ENCODE measurements around the gene RUBCNL.

The RUBCNL gene

DNA sequence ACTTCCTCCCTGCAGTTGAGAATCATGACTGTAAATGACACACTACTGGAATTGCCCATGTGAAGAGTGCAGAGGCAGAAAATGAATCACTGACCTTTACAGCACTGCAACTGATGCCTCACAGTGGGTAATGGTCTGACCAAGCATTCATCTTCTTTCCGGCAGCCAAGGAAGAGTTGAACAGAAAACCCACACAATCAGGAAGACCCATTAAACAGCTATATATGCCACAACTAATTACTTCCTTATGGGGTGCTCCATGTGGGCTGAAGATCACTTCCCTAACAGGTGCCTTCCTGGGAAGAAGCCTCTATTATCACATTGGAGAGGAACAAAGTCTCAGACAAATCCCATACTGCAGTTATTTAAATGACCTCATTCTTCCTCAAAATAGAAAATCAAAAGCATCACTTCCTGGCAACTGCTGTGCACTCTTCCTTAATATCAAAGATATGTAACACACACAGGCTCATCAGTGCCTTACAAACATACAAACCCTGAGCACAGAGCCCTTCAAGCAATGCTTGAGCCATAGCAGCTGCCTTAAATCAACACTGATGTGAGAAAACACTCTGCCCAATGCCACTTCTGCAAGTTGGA lies 45.8 kb downstream of the RUBCNL start:
- no peak for DNase-seq (ENCODE audit: low spot score)

DNA sequence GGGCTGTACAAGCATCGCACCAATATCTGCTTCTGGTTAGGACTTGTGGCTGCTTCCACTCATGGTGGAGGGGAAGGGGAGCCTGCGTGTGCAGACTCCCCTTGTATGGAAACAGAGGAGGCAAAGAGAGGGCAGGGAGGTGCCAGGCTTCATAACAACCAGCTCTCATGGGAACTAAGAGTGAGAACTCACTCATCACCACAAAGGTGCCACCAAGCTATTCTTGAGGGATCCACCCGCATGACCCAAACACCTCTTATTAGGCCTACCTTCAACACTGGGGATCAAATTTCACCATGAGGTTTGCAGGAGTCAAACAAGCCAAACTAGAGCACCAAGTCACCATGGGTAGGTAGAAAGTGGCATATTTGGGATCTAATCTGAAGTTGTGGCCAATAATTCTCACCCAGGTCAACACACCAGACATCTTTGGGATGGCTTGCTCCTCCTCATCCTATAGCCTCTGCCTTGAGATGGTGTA lies 46.4 kb downstream of the RUBCNL start:
- DNase-seq (ENCODE audit: low spot score), result no peak

DNA sequence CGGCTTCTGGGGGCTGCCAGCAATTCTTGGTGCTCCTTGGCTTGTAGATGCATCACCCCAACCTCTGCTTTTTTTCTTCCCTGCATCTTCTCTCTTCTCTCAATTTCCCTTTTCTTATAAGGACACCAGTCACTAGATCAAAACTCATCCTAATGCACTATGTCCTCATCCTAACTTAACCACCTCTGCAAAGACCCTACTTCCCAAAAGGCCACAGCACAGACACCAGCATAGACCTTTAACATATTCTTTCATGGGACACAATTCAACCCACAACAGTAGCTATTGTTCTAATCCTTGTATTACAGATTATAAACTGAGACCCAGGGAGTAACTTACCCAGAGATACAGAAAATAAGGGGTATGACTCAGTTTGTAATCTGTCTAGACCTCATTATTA lies 47.0 kb downstream of the RUBCNL start:
- no peak for DNase-seq (ENCODE audit: low spot score)

DNA sequence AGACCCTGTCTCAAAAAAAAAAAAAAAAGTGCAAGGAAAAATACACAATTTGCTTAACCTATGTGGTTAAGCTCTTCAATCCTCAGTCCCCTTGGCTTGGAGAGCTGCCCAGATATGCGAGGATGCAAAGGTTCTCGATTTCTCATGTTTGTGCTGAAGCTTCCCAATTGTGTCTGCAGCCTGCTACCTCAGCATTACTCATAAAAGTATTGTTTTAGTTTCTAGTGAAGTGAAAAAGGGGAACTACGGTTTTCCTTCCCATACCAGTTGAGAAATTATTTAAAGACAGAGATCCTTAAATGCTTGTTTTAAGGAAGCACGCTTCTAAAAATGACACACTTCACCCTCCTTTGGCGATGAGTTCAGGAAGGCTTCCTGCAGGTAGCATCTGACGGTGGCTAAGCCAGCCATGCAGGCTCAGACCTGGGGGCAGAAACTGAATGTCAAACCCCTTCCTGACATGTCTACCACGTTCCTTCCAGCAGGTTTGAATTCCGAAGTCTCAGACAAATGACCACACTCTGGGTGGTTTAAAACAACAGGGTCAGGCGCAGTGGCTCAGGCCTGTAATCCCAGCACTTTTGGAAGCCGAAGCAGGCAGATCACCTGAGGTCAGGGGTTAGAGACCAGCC lies 47.9 kb downstream of the RUBCNL start:
- no peak for DNase-seq (ENCODE audit: low spot score)

DNA sequence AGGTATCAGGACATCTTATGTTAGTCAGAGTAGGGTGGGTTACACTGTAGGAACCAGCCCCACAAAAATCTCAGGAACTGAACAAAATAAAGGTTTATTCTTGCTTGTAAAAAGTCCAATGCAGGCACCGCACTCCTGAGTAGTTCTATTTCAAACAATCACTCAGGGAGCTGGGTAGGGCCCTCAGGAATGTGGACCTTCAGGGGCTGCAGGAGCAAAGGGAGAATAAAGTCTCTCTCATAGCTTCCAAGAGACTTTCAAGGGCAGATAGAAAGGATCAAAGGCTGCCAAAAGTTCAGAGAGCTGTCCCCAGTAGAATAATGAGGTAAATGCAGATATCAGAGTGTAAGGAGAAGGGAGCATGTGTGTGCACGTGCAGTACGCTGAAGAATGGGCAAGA lies 49.4 kb downstream of the RUBCNL start:
- no peak for DNase-seq (ENCODE audit: low spot score)

DNA sequence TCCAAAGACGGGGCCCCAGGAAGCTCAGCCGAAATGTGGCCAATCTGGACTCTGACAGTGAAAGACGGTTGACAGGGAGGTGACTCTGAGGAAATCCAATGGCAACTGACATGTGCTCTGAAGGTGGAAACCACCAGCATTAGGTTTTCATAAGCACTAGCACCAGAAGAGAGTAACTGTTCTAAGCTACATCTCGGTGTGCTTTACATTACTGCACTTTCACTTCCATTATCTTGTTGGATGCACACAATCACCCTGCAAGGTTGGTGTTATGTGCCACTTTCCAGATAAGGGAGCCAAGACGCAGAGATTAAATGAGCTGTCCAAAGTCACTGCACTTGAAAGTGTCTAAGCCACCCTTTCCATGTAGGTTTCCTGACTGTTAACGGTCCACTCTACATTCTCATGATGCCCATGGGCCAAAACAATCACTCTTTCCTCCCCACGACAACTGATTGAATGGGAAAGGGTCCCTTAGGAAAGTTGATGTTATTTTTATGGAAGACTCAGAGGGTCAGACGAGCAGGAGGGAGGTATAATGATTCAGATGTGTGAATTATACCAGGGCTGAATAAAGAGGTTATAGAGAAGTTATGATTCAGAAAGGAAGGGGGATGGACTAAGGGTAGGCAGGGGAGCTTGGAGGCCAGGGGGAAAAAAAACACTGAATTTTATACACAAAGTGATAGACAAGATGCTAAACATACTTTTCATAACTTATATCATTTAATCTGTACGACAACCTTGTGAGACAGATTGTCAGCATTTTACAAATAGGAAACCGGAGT lies 52.8 kb downstream of the RUBCNL start:
- no peak for DNase-seq (ENCODE audit: low spot score)

DNA sequence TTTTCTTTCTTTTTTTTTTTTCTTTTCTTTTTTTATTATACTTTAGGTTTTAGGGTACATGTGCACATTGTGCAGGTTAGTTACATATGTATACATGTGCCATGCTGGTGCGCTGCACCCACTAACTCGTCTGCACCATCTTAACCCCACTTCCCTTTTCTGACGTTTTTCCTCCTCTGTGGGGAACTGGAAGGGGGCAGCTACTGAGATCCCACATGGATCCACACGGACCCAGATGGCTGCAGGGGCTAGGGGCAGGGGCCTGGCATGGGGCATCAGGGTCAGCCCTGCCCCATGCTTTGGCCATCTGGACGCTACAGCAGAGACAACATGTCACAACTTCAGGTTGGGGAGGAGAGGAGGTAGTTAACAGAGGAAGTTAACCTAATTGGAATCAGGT lies 54.3 kb downstream of the RUBCNL start:
- DNase-seq (ENCODE audit: low spot score), result no peak

DNA sequence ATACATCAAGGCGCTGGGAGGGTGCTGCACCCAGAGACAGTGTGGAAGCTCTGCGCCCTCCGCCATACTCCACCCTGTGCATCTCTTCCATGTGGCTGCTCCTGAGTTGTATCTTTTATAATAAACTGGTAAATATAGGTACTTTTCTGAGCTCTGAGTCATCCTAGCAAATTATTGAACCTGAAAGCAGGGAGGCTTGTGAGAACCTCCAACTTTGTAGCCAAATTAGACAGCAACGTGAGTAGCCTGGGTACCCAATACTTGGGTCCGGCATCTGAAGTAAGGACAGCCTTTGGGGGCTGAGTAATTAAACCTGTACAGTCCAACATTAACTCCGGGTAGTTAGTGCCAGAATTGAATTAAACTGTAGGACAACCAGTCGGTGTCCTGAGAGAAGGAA lies 57.4 kb downstream of the RUBCNL start:
- no peak for DNase-seq (ENCODE audit: low spot score)

DNA sequence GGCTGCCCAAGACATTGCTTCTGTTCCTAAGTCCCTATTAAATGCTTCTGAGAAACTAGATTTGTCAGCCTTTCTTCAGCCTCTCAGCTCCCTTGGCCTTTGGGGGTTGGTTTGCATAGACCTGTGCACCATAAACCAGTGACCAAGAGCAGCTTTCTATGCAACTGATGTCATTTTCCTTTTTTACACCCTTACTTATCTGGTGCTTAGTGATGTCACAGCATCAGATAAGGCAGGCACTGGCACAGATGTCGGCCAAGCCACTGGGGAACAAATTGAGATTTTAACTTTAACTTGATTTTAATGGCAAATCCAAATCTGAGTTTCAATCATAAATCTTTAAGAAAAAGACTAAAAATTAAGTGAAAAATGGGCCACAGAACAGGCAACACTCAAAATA lies 59.8 kb downstream of the RUBCNL start:
- DNase-seq (ENCODE audit: low spot score), result no peak

DNA sequence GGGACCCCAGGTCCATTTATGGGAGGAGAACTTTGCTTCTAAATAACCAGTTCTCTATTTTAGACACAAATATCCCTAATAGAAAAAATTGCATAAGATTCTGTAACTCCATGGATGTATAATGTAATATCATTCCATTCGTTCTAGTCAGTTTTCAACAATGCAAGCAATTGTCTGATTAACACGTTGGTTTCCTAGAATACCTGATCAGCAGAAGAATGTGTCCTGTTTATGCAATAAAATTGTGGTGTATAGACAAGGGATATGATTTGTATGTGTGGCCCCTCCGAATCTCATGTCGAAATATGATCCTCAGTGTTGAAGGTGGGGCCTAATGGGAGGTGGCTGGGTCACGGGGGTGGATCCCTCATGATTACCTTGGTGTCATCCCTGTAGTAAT lies 62.1 kb downstream of the RUBCNL start:
- no peak for DNase-seq (ENCODE audit: low spot score)

DNA sequence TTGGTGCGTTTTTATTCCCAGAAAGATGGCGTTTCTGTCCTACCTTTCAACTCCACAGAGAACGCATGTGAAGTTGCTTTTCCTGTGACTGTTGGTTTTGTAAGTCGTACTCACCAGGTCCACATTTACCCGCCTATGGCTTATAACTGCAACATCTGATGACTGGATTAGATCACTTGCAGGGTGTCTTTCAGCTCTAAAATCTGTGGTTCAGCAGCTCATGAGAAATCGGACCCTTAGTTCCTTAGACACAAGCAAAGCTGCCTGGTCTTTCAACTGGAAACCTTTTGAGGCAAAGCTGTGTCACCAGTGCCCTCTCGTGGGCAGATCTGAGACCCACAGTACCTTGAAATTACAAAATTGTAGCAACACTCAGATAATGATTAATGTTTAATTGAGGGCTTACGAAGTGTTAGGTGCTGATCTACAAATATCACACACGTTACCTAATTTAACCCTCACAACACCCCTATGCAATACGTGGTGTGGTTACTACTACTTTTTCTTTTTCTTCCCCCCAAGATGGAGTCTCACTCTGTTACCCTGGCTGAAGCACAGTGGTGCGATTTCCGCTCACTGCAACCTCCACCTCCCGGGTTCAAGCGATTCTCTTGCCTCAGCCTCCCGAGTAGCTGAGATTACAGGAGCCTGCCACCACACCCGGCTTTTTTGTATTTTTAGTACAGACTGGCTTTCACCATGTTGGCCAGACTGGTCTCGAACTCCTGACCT lies 65.4 kb downstream of the RUBCNL start:
- DNase-seq (ENCODE audit: low spot score), result peak; percentile 62

DNA sequence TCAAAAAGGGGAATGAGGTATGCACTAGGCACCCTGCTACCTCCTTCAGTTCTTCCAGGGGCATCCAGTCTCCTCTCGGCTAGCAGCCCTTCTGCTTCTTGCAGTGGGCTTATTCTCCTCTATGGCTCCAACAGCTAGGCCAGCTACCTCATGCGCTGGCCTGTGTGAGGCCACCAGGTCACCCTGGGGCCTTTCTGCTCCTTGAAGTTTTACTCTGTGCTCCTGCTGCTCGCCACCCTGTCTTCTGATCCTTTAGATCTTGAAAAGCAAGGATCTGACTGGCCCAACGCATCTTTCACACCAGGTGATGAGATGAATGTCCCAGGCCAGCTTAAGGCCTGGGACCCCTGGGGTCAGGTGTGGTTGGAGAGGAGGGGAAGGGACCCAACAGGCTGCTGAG lies 66.2 kb downstream of the RUBCNL start:
- no peak for DNase-seq (ENCODE audit: low spot score)

DNA sequence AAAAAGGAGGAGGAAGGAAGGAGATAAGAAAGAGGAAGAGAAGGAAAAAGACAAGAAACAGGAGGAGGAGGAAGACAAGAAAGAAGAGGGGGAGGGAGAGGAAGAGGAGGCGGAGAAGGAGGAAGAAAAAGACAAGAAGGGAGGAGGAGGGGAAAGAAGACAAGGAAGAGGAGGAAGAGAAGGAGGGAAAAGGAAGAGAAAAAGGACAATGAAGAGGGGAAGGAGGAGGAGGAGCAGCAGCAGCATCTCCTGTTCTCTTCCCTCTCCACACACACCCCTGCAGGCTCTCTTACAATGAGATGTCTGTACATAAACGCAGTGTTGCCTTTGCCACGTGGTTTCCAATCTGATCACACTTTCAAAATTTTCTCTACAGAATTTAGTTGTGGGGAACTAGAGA lies 66.6 kb downstream of the RUBCNL start:
- DNase-seq (ENCODE audit: low spot score), result no peak

DNA sequence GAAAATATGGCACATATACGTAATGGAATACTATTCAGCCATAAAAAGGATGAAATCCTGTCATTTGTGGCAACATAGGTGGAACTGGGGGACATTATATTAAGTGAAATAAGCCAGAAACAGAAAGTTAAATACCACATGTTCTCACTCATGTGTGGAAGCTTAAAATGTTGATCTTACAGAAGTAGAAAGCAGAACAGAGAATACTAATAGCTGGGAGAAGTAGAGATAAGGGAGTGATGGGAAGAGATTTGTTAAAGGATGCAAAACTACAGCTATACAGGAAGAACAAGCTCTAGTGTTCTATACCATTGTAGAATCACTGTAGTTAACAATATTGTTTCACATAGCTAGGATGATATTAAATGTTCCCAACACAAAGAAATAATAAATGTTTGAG lies 68.1 kb downstream of the RUBCNL start:
- DNase-seq (ENCODE audit: low spot score), result no peak

DNA sequence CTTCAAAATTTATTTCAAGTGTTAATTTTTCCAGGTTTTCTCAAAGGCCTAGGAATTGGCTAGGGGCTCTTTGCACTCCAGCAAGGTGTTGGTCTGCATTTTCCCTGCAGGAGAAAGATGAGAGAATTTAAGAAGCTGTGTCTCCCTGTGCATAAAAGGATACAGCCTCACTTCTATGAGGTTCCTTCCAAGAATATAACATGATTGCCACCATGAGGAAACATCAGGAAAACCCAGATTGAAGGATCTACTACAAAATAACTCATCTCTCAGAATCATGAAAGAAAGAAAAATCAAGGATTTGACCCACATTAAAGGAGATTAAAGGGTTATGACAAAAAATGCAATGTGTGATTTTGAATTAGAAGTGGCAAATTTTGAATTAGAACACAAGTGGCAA lies 69.9 kb downstream of the RUBCNL start:
- DNase-seq (ENCODE audit: low spot score), result no peak

DNA sequence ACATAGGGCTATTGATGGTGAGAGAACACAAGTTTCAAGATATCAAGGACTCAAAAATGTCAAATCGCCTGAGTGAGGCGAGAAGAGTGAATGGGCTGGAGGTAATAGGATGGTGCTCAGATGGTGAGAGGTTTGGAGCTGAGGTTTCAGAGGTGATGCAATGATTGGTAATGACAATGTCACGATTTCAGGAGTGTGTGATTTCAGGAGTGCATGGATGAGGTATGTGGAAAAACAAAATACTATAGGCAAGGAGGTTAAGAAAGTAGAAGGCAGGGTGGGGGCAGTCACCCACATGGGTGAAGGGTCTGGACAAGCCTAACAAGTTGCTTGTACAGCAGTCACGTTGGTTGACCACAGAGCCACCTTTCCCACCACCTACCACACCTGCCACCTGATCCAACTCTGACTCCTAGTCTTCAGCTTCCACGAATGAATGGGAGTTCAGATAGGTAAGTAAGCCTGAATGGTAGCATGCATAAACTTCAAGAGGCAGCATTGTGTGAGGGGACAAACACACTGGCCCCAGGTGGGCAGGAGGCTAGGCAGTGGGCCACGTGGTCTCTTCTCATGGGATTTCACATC lies 71.5 kb downstream of the RUBCNL start:
- DNase-seq (ENCODE audit: low spot score), result peak; percentile 60

DNA sequence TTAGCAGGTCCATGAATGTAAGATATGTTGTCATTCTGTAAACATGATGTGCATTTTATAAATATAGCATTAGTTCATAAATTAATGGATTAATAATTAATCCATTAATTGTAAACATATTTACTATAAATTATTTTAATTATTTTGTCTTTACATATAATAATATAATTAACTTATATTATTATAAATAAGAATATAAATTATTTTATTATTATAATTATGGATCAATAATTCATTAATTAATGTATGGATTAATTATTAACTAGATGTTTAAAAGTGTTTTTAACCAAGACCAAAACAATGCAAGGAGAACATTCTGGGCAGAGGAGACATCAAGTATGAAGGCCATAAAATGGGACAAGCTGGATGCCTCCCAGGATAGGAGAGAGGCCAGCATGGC lies 72.0 kb downstream of the RUBCNL start:
- no peak for DNase-seq (ENCODE audit: low spot score)

DNA sequence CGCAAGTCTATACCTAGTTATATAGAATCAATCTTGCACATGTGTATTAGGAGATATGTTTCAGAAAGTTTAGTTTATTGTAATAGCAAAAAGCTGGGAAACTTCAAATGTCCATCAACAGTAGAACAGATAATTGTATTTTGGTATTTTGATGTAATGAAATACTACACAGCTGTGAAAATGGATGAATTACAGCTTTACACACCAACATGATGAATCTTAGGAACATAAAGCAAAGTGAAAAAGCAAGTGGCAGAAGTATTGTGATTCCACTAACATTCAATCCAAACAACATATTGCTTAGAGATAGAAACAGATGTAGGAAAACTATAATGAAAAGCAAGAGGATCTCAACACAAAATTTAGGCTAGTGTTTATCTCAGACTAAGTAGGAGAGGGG lies 72.5 kb downstream of the RUBCNL start:
- DNase-seq (ENCODE audit: low spot score), result no peak

DNA sequence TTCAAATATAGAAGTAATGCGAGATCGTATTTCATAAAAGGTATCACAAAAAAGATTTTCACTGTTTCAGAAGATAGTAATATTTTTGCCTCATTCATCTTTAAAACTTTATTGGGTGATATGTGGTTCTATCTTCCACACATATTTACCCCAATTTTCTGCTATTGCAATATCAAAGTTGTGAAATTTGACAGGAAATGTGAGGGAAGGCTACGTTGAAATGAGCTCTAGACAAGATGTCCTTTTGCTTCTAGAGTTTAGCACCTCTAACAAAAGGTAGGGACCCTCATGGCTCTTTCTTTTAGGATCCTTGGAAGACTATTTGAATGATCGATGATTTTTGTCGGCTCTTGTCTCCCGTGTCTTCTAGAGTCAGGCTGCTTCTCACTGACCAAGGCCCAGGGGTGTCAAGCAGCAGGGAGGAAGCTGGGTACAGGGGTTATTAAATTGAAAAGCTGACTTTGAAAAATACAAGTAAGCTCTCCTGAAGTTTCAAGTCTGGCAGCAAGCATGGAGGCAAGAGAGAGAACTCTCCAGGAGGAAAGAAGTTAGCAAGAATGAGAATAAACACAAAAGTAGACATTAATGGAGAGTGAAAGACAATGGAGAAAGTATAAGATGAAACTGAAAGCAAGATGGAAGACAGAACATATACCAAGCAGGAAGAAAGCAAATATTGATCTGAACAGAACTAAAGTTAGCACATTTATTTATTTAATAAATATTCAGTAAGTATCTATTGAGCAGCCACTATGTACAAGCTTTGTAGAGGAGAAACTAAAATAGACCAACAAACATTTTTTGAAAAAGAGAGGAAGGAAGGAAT lies 73.4 kb downstream of the RUBCNL start:
- no peak for DNase-seq (ENCODE audit: low spot score)

DNA sequence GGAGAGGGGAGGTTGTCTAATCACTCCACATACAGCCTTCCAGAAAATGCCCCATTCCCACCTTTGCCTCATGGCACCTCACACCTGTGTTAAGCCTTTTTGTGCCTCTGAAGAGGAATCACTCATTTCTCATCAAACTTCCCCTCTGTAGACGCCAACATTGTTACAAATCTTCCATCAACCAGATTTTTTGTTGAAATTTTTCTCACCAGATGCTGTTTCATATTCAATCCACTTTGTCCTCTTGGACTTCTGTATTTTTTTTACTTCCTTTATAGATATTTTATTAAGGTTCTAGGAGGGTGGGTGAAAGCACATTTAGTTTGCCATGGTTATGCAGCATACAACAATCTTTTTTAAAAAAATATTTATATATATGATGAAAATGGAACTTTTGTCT lies 74.0 kb downstream of the RUBCNL start:
- DNase-seq (ENCODE audit: low spot score), result no peak

DNA sequence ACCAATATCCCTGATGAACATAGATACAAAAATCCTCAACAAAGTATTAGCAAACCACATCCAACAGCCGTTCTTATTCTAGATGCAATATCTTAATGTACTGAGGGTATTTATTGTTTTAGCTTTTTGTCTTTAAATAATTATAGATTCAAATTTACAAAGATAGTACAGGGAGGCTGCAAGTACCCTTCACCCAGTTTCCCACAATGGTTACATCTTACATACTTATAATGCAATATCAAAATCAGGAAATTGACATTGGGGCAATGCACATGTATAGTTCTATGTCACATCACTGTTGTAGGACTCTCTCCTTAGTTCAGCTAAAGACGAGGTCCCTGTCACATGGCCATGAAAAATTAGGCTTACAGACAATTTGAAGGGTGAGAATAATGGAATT lies 75.8 kb downstream of the RUBCNL start:
- no peak for DNase-seq (ENCODE audit: low spot score)

DNA sequence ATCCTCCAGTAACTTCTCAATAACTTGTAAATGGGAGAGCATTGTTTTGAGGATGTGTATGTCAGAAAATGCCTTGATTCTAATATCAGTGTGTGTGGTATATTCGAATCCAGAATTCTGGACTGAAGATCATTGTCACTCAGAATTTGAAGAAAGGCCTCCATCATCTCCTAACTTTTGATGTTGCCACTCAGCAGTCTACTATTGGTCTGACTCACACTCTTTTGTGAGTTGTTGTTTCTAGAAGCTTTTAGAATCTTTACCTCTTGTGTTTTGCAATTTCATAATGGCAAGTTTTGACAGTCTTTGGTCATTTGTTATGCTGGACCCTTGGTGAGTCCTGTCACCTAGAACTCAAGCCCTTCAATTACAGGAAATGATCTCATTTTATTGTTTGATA lies 77.0 kb downstream of the RUBCNL start:
- DNase-seq (ENCODE audit: low spot score), result no peak

Measured in SW480 (cell line).